ENCODE measurements around the gene B9D1.
A peak's percentile ranks its signal among the peaks of the same experiment; 100 is the strongest.

The B9D1 gene

GRCh38 chr17:19337712-19338023 is 24.9 kb downstream of the B9D1 start:
- no peak for TF ChIP-seq CTCF (IDR thresholded peaks at IDR 0.05; ENCODE audit: low read depth, low read length)
- no peak overlapping the region for H3K4me3 ChIP-seq (ENCODE audit: low read depth, low read length)
- no peaks in the 10 kb centered on the region for H3K36me3 ChIP-seq
- H3K9me3 ChIP-seq (ENCODE audit: severe bottlenecking): no peaks in the 10 kb centered on the region
- no peak overlapping the region for H3K27ac ChIP-seq
- DNase-seq: no peak
- H3K27me3 ChIP-seq (ENCODE audit: insufficient read depth, low read depth, severe bottlenecking): no peaks in the 10 kb centered on the region

GRCh38 chr17:19336938-19337711 is 25.4 kb downstream of the B9D1 start:
- DNase-seq: no peak
- no peaks in the 10 kb centered on the region for H3K27me3 ChIP-seq (ENCODE audit: insufficient read depth, low read depth, severe bottlenecking)
- no peaks in the 10 kb centered on the region for H3K36me3 ChIP-seq
- H3K9me3 ChIP-seq (ENCODE audit: severe bottlenecking): no peaks in the 10 kb centered on the region
- H3K27ac ChIP-seq: no peak overlapping the region
- H3K4me3 ChIP-seq (ENCODE audit: low read depth, low read length): no peak overlapping the region
- TF ChIP-seq CTCF (IDR thresholded peaks at IDR 0.05; ENCODE audit: low read depth, low read length): peak; percentile 49; the same call in 1 of the 2 replicates

DNA sequence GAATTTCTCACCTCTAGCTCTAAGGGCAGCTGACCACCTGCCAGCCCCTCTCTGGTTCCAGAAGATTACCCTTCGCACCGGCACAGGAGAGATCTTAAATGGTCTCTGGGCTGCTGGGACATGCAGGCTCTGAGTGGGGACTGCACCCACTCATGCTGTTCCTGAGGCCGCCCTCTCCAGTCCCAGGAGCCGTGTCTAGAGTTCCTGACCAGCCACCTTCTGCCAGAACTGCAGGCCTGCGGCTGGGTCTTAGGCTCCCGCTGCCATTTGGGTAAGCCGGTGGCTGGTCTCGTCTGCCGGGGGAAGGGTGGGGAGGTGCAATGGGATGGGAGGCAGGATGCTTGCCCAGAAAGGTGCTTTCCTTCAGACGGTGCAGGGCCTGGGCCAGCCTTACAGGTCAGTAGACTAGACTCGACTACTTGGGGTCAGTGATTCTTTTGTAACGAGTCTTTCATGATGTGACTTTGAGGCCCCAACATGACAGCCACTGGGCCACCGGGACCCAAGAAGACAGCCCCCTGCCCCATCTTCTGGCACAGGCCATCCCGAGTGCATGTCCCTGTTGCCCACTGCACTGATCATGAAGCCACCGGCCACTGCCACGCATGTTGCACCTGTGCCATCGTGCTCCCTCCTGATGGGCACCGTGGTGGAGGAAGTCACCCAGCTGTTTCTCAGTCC is 26.4 kb downstream of the B9D1 start:
- Histone ChIP-seq H3K27me3 (ENCODE audit: insufficient read depth, low read depth, severe bottlenecking) (no peaks in the 10 kb centered on the region), H3K36me3 (no peaks in the 10 kb centered on the region), H3K9me3 (ENCODE audit: severe bottlenecking) (no peaks in the 10 kb centered on the region), H3K27ac (no peak overlapping the region; the same call in 1 of the 2 replicates), H3K4me3 (ENCODE audit: low read depth, low read length) (no peak overlapping the region)
- no peak for DNase-seq
- no peak for TF ChIP-seq CTCF (IDR thresholded peaks at IDR 0.05; ENCODE audit: low read depth, low read length)

GRCh38 chr17:19334331-19334730 is 28.2 kb downstream of the B9D1 start:
- H3K36me3 ChIP-seq: no peaks in the 10 kb centered on the region
- DNase-seq: no peak
- no peak for TF ChIP-seq CTCF (IDR thresholded peaks at IDR 0.05; ENCODE audit: low read depth, low read length)
- no peaks in the 10 kb centered on the region for H3K27me3 ChIP-seq (ENCODE audit: insufficient read depth, low read depth, severe bottlenecking)
- no peak overlapping the region; the same call in 1 of the 2 replicates for H3K27ac ChIP-seq
- H3K9me3 ChIP-seq (ENCODE audit: severe bottlenecking): no peaks in the 10 kb centered on the region
- no peak overlapping the region for H3K4me3 ChIP-seq (ENCODE audit: low read depth, low read length)

DNA sequence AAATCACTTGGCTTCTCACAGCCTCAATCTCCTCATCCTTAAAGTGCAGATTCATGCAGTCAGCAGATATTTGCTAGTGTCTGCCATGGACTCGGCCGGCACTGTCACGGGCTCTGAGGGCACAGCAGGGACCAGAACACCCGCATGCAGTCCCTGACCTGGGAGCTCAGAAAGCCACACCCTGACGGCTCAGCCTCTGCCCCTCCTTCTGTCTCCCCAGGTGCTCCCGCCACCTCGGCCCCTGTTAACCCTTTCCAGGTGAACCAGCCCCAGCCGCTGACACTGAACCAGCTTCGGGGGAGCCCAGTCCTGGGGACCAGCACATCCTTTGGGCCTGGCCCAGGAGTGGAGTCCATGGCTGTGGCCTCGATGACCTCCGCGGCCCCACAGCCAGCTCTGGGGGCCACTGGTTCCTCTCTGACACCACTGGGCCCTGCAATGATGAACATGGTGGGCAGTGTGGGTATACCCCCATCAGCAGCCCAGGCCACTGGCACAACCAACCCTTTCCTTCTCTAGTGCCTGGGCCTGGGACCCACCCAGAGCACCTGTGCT is 28.7 kb downstream of the B9D1 start:
- H3K36me3 ChIP-seq: no peaks in the 10 kb centered on the region
- no peak for DNase-seq
- no peaks in the 10 kb centered on the region for H3K27me3 ChIP-seq (ENCODE audit: insufficient read depth, low read depth, severe bottlenecking)
- H3K27ac ChIP-seq: no peak overlapping the region
- no peak for TF ChIP-seq CTCF (IDR thresholded peaks at IDR 0.05; ENCODE audit: low read depth, low read length)
- no peaks in the 10 kb centered on the region for H3K9me3 ChIP-seq (ENCODE audit: severe bottlenecking)
- H3K4me3 ChIP-seq (ENCODE audit: low read depth, low read length): no peak overlapping the region
